Fibroblast of skin of left biceps (primary cell): ENCODE results near the gene TMEM128.
"Not testable (repeated sequence)": the region's sequence is repeated elsewhere in the genome, so short reads cannot be mapped to it uniquely, and the experiment has no call there.

Experiments
- DNase-seq, 2 experiments: peaks; one replicate each; pipeline ENCODE4 v3.0.0-alpha.2; 2013; ENCODE audit warnings: low read depth in 2 of 2

TMEM128 gene

DNA sequence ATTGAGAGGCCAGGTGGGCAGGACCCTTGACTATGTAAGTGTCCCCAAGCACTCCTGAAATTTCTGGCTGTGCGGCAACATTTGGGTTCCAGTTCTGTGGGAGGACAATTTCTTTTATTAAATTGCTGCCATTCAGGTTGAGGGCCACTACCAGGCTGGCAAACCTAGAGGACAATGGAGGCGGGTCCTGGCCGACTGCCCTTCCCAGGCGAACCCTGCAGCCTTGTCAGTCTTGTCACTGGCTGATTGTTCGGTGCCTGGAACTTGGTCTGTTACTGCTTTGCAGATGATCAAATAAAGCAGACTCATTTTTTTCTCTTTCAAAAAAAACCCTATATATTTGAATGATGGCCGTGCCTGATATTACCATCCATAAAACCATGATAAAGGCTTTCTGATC lies 6.6 kb upstream of the TMEM128 start:
- DNase-seq: no peak

DNA sequence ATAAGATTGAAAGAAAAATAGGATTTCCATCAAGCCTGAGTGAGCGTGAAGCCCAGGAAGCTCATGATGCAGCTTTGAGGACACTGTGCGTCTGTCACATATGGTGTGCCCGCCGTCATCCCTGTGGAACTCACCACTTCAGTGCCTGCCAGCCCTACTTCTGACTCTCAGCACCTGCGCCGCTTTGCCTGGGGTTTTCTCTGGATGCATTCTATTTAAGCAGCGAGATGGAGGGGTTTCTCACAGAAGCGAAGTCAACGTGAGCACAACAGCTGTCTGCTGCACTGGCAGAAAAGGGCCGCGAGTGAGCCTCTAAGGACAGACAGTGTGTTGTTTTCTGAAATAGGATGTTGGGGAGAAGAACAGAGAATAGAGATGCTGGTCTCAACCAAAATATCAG lies 6.2 kb upstream of the TMEM128 start:
- no peak for DNase-seq

DNA sequence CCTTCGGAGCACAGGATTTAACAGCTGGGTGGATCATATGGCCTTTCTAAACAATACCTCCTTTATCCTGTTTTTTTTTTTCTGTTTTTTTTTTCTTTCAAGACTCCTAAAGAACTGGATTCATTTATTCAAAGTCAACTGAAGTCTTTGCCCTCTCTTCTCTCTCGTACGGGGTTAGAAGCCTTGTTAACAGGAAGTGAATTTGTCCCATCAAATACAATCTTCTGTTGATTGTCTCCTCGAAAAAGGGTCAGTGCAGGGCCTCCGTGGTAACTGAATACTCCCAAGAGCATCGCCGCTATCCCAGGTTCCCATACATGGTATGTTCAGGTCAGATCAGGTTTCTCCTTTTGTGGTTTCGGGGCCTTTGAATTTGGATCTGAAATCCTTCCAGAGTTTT lies 1.8 kb upstream of the TMEM128 start:
- DNase-seq: no peak

DNA sequence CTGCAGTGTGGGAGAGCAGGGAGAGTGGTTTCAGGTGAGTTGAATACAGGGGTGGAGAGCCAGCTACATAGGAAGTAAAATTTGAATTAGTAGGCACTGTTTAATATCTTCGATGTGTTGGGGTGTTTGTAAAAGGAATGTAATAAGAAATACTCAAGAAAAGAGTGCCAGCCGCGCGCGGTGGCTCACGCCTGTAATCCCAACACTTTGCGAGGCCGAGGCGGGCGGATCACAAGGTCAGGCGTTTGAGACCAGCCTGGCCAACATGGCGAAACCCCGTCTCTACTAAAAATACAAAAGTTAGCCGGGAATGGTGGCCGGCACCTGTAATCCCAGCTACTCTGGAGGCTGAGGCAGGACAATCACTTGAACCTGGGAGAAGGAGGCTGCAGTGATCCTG lies 1.3 kb upstream of the TMEM128 start:
- not testable (repeated sequence) for DNase-seq

DNA sequence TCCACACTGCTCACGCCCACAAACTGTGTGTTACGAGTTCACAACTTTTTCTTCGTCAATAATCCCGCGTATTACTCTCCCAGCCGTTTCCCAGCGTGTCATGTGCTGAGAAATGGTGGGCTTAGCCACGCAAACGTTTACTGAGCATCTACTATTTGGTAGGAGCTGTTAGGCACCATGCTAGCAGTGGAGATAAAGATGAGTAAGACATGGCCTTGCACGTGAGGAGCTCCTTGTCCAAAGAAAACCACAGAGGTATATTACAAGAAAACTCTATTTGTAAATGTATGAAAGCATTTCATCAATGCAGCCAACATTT lies 821 bp upstream of the TMEM128 start:
- no peak for DNase-seq

DNA sequence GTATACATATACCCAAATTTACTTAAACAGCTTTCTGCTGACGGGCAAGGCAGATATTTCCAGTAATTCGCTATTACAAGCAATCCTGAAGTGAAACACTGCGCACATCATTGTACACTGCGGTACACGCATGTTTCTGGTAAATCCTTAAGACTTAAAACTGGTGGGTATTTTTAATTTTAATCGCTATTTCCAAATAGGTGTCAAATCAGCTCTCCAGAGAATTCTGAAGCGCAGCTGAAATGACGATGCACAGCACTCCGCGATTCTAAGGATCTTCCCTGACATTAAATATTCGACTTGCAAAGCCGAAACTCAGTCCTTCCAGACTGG lies 361 bp downstream of the TMEM128 start:
- no peak for DNase-seq

DNA sequence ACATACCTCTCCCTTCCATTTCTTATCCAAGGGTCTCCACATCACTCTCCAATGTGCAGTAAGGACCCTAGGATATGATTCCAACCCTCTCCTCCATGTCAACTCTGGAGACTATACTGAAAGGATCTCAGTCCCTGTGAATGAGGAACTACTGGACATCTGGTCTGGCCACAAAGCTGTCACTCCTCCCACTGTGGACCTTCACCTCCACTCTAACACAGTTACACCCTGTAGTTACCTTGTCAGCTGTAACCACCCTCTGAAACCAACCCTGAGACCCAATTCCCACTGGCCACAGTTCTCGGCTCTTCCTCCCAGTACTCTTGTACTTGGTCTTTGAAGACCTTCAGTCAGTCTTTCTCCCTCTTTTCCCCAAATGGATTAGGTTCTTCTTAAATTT lies 2.9 kb downstream of the TMEM128 start:
- no peak for DNase-seq

DNA sequence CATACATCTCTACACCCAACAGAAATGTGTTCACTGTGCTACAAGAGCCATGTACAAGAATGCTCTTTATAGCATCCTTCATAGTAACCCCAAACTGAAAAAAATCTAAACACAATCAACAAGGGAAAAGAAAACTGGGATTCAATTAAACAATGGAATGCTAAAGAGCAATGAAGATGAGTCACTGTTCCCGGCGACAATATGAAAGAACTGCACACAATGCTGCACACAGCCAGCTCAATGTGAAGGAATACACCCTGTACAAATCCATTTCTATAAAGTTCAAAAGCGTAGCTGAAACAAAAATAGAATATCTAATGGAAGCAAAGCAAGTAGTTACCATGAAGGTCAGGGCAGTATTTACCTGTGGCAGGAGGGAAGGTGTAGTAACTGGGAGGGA lies 8.5 kb downstream of the TMEM128 start:
- not testable (repeated sequence) for DNase-seq

DNA sequence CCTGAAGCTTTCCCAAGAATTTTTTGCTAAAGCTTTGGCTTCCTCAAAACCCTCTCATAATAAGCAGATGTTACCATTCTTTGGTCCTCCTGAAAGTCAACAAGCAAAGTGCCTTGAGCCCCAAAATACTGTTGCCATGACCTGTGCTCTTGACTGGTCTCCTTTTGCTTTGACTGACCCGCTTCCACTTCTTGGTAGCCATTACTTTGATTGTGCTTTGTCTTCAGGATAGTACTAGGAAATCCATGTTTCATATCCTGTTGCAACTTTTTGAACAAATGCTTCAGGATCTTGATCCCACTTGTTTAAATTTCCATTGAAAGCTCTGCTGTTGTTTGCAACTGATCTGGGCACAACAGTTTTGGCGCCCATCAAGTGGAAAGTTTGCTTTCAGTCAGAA lies 14.4 kb downstream of the TMEM128 start:
- DNase-seq: no peak

DNA sequence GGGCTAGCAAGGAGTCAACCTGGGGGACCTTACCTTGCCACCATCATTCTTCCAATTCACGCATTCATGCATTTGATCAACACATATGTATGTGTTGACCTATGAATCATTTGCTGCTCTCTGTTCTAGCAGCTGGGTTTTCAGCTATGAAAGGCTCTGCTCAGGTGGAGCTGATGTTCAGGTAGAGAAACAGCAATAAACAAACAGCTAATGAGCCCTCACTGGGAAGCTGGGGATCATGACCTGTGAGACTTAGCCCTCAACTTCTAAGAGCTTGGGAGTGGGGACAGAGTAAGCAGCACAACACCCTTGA lies 19.7 kb downstream of the TMEM128 start:
- DNase-seq: no peak

DNA sequence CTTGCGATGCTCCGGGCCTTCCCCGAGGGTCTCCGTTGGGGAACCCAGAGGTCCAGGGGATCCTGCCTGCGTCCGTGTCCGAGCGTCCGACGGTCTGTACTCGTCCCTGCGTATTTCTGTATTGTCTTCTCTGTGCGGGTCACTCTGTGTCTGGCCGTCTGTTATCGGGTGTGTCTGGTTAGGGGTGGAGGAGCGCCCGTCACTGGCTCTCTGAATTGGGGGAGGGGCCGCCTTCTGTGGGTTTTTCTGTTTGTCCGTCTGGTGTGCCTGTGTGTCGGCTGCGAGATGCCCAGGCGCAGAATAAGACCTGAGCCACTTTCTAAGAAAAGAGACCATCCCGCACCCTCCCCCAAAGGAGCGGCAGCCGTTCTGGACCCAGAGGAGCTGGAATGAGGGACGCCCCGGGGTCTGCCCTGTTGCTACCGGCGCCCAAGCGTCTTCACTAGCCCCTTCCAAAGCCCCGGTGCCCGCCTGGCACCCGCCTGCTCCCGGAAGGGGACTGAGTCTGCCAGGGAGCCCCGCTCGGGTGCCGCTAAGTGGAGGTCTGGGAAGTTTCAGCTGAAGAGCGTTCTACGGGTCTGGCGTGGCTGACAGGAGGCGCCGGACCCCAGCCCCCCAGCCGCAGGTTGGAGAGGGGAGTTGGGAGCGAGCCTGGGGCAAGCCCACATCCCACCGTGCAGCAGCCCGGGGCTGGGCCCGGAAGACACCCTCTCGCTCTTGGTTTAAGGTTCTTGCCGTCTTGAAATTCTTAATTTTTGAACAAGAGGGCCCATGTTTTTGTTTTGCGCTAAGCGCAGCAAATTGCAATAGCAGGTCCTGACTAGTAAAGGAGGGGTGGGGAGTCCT lies 20.3 kb downstream of the TMEM128 start:
- no peak for DNase-seq

DNA sequence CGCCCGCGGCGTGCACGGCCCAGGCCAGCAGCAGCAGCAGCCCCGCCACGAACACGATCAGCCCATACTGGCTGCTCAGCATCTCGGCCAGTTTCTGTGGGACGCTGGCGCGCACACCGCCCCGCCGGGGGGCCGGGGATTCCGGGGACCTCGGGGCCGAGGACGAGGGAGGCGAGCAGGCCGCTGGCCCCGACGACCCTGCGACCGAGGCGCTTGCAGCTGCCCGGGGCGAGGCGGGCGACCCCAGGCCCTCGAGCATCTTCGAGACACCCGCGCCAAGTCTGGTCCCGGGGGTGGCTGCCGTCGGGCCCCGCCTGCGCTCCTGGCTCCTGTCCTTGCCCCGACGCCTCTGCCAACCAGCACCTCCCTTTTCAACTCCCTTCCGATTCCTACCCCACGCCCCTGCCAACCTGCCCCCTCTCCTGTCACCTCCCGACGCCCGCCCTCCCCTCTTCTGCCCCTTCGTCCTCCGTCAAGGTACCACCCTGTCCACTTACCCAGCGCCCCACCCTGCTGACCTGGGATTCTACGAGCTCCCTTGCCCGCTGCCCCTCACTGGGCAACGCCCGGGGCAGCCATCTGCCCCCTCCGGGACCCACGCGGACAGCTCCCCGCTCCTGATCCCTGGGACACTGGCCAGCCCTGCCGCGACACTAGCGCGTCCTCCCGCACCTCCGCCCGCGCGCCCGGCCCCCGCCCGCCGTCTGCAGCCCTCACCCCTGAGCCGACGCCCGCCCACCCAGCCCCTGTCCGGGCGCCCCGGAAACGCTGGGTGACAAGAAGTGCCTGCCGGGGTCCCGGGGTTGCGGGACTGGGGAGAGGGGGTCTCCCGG lies 21.2 kb downstream of the TMEM128 start, which contains the start of gene OTOP1:
TSS of gene OTOP1 (minus strand) at position 324 of the 833 bp plus-strand sequence. CDS start at position 259, 65 bp downstream.
- DNase-seq: no peak

DNA sequence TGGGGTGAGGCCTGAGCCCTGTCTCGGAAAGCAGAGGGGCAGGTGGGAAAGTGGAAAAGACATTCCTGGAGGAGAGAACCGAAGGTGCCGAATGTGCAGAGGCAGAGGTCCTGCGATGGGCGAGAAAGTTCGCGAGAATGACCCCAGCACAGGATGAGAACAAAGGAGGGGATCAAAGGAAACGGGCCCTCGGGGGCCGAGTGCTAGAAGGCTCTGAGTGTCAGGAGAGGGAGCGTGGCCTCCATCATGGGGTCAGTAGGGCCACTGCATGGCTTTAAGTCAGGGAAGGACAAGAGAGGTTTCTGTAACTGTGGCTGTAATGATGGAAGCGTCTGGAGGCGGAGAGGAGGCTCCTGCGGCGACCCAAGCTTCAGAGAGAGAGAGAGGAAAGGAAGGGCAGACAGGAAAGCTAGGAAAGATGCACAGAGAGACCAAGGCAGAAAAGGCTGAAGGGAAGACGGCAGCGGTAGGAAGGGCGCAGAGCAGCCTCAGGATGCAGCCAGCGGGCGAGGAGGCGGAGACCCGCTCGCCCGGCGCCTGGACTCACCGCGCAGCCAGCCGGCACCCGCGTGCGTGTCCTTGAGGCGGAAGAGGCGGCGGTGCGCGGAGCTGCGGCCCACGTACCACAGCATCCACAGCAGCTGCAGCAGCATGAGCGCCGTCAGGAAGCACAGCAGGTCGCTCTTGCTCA lies 22.0 kb downstream of the TMEM128 start:
- no peak for DNase-seq

DNA sequence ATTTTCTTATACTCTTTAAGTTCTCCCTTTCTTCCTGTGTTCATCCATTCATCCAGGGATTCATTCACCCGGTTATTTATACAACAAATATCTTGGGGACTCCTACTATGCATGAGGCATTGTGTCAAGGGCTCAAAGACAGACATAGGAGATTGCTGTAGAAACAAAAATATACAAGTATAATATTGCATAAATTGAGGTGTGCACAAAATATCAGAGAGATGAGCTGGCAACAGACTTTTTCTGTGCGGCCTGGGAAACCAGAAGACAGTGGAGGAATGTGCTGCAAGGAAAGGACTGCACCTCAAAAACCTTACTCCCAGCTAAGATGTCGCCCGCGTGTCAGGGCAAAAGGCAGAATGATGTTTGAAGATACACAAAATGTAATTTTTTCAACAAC lies 30.9 kb downstream of the TMEM128 start:
- DNase-seq: no peak

DNA sequence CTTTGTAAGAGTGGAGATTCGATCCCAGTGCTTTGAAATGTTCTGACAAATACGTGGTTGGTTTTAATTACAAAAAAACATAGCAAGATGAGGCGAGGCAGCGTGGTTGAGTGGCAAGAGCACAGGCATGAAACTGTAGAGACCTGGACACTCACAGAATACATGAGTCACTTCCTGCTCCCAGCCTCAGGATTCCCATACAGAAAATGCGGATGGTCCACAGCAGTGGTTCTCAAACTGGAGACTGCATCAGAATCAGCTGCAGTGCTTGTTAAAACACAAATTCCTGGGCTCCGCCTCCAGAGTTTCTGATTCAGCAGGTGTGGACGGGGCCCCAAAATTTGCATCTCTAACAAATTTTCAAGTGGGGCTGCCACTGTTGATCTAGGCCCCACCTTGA lies 31.4 kb downstream of the TMEM128 start:
- no peak for DNase-seq

DNA sequence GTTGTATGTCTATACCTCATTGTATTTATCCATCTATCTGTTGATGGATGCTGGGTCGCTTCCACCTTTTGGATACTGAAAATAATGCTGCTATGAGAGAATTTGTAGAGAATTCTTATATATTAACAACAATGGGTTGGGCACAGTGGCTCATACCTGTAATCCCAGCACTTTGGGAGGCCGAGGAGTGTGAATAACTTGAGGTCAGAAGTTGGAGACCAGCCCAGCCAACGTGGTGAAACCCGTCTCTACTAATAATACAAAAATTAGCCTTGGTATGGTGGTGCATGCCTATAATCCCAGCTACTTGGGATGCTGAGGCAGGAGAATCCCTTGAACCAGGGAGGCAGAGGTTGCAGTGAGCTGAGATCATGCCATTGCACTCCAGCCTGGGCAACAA lies 34.3 kb downstream of the TMEM128 start:
- not testable (repeated sequence) for DNase-seq

DNA sequence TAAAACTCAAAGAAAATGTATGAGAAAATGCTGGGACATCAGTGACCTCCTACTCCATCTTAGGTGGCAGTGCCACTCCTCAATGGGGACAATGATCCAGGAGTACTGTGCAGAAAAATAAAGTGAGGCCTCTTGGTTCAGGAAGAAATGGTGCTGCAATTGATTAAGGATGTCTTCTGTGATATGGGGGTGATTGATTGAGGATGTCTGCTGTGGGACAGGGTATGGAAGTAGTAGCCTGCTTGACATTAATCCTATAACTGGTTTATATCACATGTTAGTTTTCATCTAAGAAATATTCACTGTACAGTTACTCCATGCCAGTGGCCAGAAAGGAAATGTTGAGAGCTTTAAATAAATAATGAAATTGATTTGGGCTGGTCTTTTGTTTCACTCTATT lies 41.8 kb downstream of the TMEM128 start:
- DNase-seq: no peak

DNA sequence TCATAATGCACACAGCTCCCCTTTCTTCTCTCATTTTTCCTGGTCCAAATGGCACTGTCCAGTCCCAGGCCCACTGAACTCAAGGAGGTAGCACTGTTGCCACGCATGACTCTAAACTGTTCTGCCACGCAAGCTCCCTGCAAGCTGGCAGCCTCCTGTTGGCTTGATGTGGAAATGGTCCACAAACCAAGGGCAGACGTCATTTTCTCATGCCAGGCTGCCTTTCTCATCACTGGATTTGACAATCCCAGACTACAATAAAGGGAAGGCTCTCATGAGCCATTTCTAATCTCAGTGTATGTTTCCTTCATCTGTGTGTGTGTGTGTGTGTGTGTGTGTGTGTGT lies 43.6 kb downstream of the TMEM128 start:
- DNase-seq: no peak

DNA sequence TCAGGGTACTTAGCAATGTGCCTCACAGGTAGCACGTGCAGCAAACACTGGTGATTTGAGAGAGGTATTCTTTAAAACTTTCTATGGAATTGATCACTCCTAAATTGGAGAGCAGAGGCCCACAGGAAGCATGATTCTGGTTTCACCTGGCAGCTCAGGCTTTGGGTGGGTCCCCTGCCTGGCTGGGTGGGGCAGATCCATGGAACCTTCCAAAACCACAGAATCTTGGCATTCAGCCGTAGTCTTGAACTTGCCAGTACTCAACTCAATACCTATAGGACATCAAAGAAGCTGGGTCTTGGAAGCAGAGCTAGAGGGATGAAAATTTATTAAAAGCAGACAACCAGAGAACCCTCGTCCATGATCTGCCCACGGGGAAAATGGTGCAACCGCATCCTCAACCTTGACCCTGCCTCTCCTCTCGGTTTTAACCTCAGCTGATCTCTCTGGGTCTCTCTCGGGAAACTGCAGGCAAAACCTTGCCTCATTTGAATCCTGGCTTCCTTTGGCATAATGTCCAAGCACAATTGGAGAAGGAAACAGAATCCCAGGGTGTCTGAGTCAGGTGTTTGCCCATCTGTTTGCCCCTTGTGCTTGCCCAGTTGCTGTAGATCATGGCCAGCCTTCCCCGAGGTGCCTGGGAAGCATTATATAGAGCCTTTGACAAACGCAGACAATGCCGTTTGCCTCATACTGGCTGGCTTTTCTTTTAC lies 44.2 kb downstream of the TMEM128 start:
- DNase-seq: no peak

DNA sequence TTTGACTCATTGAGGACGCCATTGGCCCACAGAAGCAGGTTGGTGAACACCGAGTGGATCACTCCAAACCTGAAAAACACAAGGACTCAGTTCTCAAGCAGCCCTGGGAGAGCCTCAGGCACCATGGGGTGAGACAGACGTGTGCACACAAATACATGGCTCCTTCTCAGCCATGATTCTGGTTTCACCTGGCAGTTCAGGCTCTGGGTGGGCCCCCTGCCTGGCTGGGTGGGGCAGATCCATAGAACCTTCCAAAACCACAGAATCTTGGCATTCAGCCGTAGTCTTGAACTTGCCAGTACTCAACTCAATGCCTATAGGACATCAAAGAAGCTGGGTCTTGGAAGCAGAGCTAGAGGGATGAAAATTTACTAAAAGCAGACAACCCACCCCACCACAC lies 45.5 kb downstream of the TMEM128 start:
- DNase-seq: no peak

DNA sequence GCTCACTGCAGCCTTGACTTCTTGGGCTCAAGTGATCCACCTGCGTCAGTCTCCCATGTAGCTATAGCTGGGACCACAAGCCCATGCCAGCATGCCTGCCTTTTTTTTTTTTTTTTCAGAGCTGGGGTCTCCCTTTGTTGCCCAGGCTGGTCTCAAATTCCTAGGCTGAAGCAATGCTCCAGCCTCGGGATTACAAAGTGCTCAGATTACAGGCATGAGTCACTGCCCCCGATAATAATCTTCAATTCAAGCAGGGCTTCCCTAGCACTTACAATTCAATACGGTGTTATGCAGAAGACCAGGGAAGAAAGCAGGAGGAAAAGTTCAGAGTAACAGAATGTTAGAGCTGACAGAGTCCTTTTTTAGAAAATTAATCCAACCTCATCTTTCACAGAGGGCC lies 47.4 kb downstream of the TMEM128 start:
- no peak for DNase-seq

DNA sequence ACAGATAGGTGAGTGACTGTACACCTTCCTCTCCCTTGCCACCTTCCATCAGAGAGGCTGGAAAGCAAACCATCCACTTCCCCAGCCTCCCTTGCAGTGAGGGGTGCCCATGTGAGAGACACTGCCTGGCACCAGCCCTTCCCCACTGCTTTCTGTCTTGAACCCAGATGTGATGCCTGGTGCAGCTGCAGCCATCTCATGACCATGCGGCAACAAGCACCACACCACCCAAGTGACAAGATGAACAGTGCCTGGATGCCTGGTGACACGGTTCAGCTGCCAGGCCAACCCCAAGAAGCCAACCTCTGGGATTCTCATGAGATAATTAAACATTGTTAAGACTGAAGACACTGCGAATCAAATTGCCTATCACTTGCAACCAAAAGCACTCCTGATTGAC lies 52.7 kb downstream of the TMEM128 start:
- no peak for DNase-seq
